MM.1S (cell line): ENCODE data around the gene GALNT9.

Experiments
- DNase-seq: peaks from one replicate; pipeline ENCODE4 v3.0.0-alpha.2; 2015
- H2AFZ ChIP-seq: fragments of 300-600 bp; sonication (generic); 2 replicates; pipeline ENCODE4 v1.6.0; 2016; ENCODE audit warnings: antibody characterized with exemption, low read length
- H3F3A ChIP-seq: fragments of 300-600 bp; sonication (generic); 2 replicates; pipeline ENCODE4 v1.6.1; 2016; ENCODE audit warnings: mild to moderate bottlenecking, antibody characterized with exemption, low read length, moderate library complexity, mixed read lengths; ENCODE audit not compliant: insufficient read depth
- H3K27ac ChIP-seq: fragments of 300-600 bp; sonication (generic); 2 replicates; pipeline ENCODE4 v1.5.1; 2016; ENCODE audit warnings: mild to moderate bottlenecking, low read length
- H3K27me3 ChIP-seq: fragments of 300-600 bp; sonication (generic); replicated peaks from 2 replicates; pipeline ENCODE4 v1.6.0; 2016; ENCODE audit warnings: low read length; ENCODE audit not compliant: insufficient read depth
- H3K36me3 ChIP-seq: fragments of 300-600 bp; sonication (generic); replicated peaks from 2 replicates; pipeline ENCODE4 v1.6.1; 2016; ENCODE audit warnings: mild to moderate bottlenecking, low read length, mixed read lengths; ENCODE audit not compliant: insufficient read depth
- H3K4me1 ChIP-seq: fragments of 300-600 bp; sonication (generic); 2 replicates; pipeline ENCODE4 v1.6.1; 2016; ENCODE audit warnings: low read length, mixed read lengths
- H3K4me2 ChIP-seq: fragments of 300-600 bp; sonication (generic); 2 replicates; pipeline ENCODE4 v1.6.0; 2016; ENCODE audit warnings: low read depth, low read length
- H3K4me3 ChIP-seq: fragments of 300-600 bp; sonication (generic); 2 replicates; pipeline ENCODE4 v1.5.1; 2016; ENCODE audit warnings: low read length, mixed read lengths
- H3K79me2 ChIP-seq: fragments of 300-600 bp; sonication (generic); 2 replicates; pipeline ENCODE4 v1.6.1; 2016; ENCODE audit warnings: mixed run types, low read length, mixed read lengths
- H3K9ac ChIP-seq: fragments of 300-600 bp; sonication (generic); 2 replicates; pipeline ENCODE4 v1.6.1; 2016; ENCODE audit warnings: low read length, mixed read lengths
- H3K9me2 ChIP-seq: fragments of 300-600 bp; sonication (generic); replicated peaks from 2 replicates; pipeline ENCODE4 v1.6.1; 2016; ENCODE audit warnings: mild to moderate bottlenecking, low read length, mixed read lengths; ENCODE audit not compliant: insufficient read depth
- H3K9me3 ChIP-seq: fragments of 300-600 bp; sonication (generic); replicated peaks from 2 replicates; pipeline ENCODE4 v1.6.1; 2016; ENCODE audit warnings: mild to moderate bottlenecking, low read length, mixed read lengths; ENCODE audit not compliant: insufficient read depth
- H4K20me1 ChIP-seq: fragments of 300-600 bp; sonication (generic); 2 replicates; pipeline ENCODE4 v1.6.1; 2016; ENCODE audit warnings: mild to moderate bottlenecking, low read length, moderate library complexity, mixed read lengths; ENCODE audit not compliant: insufficient read depth
- CTCF ChIP-seq: fragments of 300-600 bp; sonication (generic); IDR thresholded peaks from 2 replicates; pipeline ENCODE4 v1.5.1; 2016; ENCODE audit warnings: antibody characterized with exemption, low read length, mixed read lengths
- EZH2 ChIP-seq: fragments of 300-600 bp; sonication (generic); optimal IDR thresholded peaks from 2 replicates; pipeline ENCODE3; 2017; ENCODE audit warnings: low read depth, mild to moderate bottlenecking, antibody characterized with exemption, low read length, mixed read lengths
- EZH2phosphoT487 ChIP-seq: fragments of 300-600 bp; sonication (generic); IDR thresholded peaks from 2 replicates; pipeline ENCODE4 v1.6.1; 2018; ENCODE audit warnings: antibody characterized with exemption, low read length

Gene GALNT9

DNA sequence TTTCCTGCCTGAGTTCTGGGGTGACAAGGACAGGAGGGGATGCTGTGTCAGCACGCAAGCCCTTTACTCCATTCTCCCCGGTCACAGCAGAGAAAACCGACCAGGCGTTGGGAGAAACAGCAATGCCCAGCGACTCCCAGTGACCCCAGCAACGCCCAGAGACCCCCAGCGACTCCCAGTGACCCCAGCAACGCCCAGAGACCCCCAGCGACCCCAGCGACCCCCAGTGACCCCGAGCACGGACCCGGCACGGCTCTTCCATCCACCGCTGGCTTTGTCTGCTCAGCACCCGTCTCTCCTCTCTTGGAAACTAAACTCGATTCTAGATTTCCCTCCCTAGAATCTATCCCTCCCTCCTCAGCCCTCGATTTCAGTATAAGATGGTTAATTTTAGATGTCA, 38.5 kb upstream of the GALNT9 start:
- Histone ChIP-seq H3K27me3 (peaks cover 30% of the 10 kb centered on the region), H3K9me2 (no peaks in the 10 kb centered on the region), H3K9me3 (no peaks in the 10 kb centered on the region), H4K20me1 (no peaks in the 10 kb centered on the region), H2AFZ (no peak overlapping the region), H3K4me2 (no peak overlapping the region), H3K4me1 (no peaks in the 10 kb centered on the region), H3K79me2 (no peaks in the 10 kb centered on the region), H3K27ac (no peak overlapping the region), H3F3A (no peaks in the 10 kb centered on the region), H3K36me3 (no peaks in the 10 kb centered on the region), H3K9ac (no peak overlapping the region), H3K4me3 (no peak overlapping the region)
- DNase-seq, result no peak
- TF ChIP-seq EZH2phosphoT487 (no peak), EZH2 (no peak), CTCF (no peak)

- Histone ChIP-seq H3K9me2 (no peaks in the 10 kb centered on the region), H3K9me3 (no peaks in the 10 kb centered on the region), H3K4me2 (no peak overlapping the region), H3K36me3 (no peaks in the 10 kb centered on the region), H3K9ac (no peak overlapping the region), H3K79me2 (no peaks in the 10 kb centered on the region), H2AFZ (no peak overlapping the region), H3F3A (no peaks in the 10 kb centered on the region), H4K20me1 (no peaks in the 10 kb centered on the region), H3K4me3 (no peak overlapping the region), H3K27ac (no peak overlapping the region), H3K27me3 (peaks cover 30% of the 10 kb centered on the region), H3K4me1 (no peaks in the 10 kb centered on the region)
- TF ChIP-seq EZH2, result no peak
- TF ChIP-seq EZH2phosphoT487, result no peak
- TF ChIP-seq CTCF, result no peak
- no peak for DNase-seq
These were observed 37.9 kb upstream of the GALNT9 start for GRCh38 chr12:132367071-132367851.

- H3K9ac ChIP-seq, result no peak overlapping the region
- H3K9me2 ChIP-seq, result no peaks in the 10 kb centered on the region
- no peak overlapping the region for H2AFZ ChIP-seq
- no peaks in the 10 kb centered on the region for H3K79me2 ChIP-seq
- H3K27ac ChIP-seq, result no peak overlapping the region
- H3K4me3 ChIP-seq, result no peak overlapping the region
- H3K9me3 ChIP-seq, result no peaks in the 10 kb centered on the region
- H3K36me3 ChIP-seq, result no peaks in the 10 kb centered on the region
- no peak for DNase-seq
- peaks cover 26% of the 10 kb centered on the region for H3K27me3 ChIP-seq
- H3K4me2 ChIP-seq, result no peak overlapping the region
- H3K4me1 ChIP-seq, result no peaks in the 10 kb centered on the region
- no peaks in the 10 kb centered on the region for H3F3A ChIP-seq
- TF ChIP-seq EZH2 (no peak), CTCF (no peak), EZH2phosphoT487 (no peak)
- no peaks in the 10 kb centered on the region for H4K20me1 ChIP-seq
These were observed 37.0 kb upstream of the GALNT9 start for GRCh38 chr12:132366341-132366861.
